Measurements from ENCODE around the gene GDE1. TPM values are rescaled to one million over a fixed set of nuclear protein-coding genes. Genes with fewer than 3 reads are reported as not detected.

Gene GDE1
- total RNA-seq, 2 donors from 2014 or later = 49.9 to 56.5 TPM

- no peak for DNase-seq
- H3K27ac Mint-ChIP-seq = peak overlapping the region; percentile 99
- H3K4me1 Mint-ChIP-seq = peaks cover 33% of the 10 kb centered on the region
- Histone ChIP-seq H3K4me3 (ENCODE audit: low read length) (peak overlapping the region; percentile 87), H3K27ac (ENCODE audit: low read depth, low read length) (no peak overlapping the region), H3K4me1 (ENCODE audit: control insufficient read depth, insufficient read depth, low read length) (no peaks in the 10 kb centered on the region), H3K27me3 (ENCODE audit: control insufficient read depth, insufficient read depth, low read length, poor library complexity, severe bottlenecking) (no peaks in the 10 kb centered on the region), H3K9me3 (ENCODE audit: control insufficient read depth, low read length) (no peaks in the 10 kb centered on the region), H3K36me3 (ENCODE audit: control insufficient read depth, insufficient read depth, low read length) (peaks cover 21% of the 10 kb centered on the region), H3K9ac (ENCODE audit: extremely low read depth, low read length, poor library complexity, severe bottlenecking) (peak overlapping the region; percentile 76)
- WGBS, 2 experiments (ENCODE audit: insufficient coverage in 1 of 2, insufficient read length in 1 of 2) = 10 to 17% methylated on average over 15 to 19 of the region's 19 CpGs
- peak overlapping the region; percentile 99 for H3K4me3 Mint-ChIP-seq
- peaks cover 6% of the 10 kb centered on the region for H3K36me3 Mint-ChIP-seq (ENCODE audit: low read depth)
- H3K9me3 Mint-ChIP-seq = no peaks in the 10 kb centered on the region
- TF ChIP-seq CTCF (conservative IDR thresholded peaks at IDR 0.05) = no peak
- H3K27me3 Mint-ChIP-seq (ENCODE audit: insufficient read depth) = no peaks in the 10 kb centered on the region
These were observed 2.9 kb upstream of the GDE1 start for GRCh38 chr16:19524616-19525384.

GRCh38 chr16:19524356-19524615 is 2.4 kb upstream of the GDE1 start:
- Mint-ChIP-seq H3K4me3 (peak overlapping the region; percentile 99), H3K9me3 (no peaks in the 10 kb centered on the region), H3K4me1 (peaks cover 33% of the 10 kb centered on the region), H3K27ac (peak overlapping the region; percentile 99), H3K27me3 (ENCODE audit: insufficient read depth) (no peaks in the 10 kb centered on the region), H3K36me3 (ENCODE audit: low read depth) (peaks cover 2% of the 10 kb centered on the region)
- TF ChIP-seq CTCF (conservative IDR thresholded peaks at IDR 0.05) = no peak
- 0% methylated on average over 11 of the region's 11 CpGs for WGBS, 2 experiments (ENCODE audit: insufficient coverage in 1 of 2, insufficient read length in 1 of 2)
- Histone ChIP-seq H3K9ac (ENCODE audit: extremely low read depth, low read length, poor library complexity, severe bottlenecking) (peak overlapping the region; percentile 76), H3K27me3 (ENCODE audit: control insufficient read depth, insufficient read depth, low read length, poor library complexity, severe bottlenecking) (no peaks in the 10 kb centered on the region), H3K36me3 (ENCODE audit: control insufficient read depth, insufficient read depth, low read length) (peaks cover 16% of the 10 kb centered on the region), H3K27ac (ENCODE audit: low read depth, low read length) (no peak overlapping the region), H3K4me1 (ENCODE audit: control insufficient read depth, insufficient read depth, low read length) (no peaks in the 10 kb centered on the region), H3K4me3 (ENCODE audit: low read length) (peak overlapping the region; percentile 87), H3K9me3 (ENCODE audit: control insufficient read depth, low read length) (no peaks in the 10 kb centered on the region)
- DNase-seq = no peak

GRCh38 chr16:19523559-19524355 is 1.9 kb upstream of the GDE1 start, which contains the start of gene CCP110:
Gene CCP110, plus strand, starts transcription at chr16:19523942. Its CDS starts 3,940 bp downstream, at chr16:19527882.
- Histone ChIP-seq H3K4me1 (ENCODE audit: control insufficient read depth, insufficient read depth, low read length) (no peaks in the 10 kb centered on the region), H3K9me3 (ENCODE audit: control insufficient read depth, low read length) (no peaks in the 10 kb centered on the region), H3K4me3 (ENCODE audit: low read length) (peak within 1 kb of the TSS; percentile 93), H3K9ac (ENCODE audit: extremely low read depth, low read length, poor library complexity, severe bottlenecking) (peak within 1 kb of the TSS; percentile 76), H3K27ac (ENCODE audit: low read depth, low read length) (peak within 1 kb of the TSS; percentile 34), H3K36me3 (ENCODE audit: control insufficient read depth, insufficient read depth, low read length) (peaks cover 11% of the 10 kb centered on the region), H3K27me3 (ENCODE audit: control insufficient read depth, insufficient read depth, low read length, poor library complexity, severe bottlenecking) (no peaks in the 10 kb centered on the region)
- TF ChIP-seq CTCF (conservative IDR thresholded peaks at IDR 0.05) = no peak
- Mint-ChIP-seq H3K36me3 (ENCODE audit: low read depth) (peaks cover 1% of the 10 kb centered on the region), H3K27ac (peak within 1 kb of the TSS; percentile 99), H3K4me1 (peaks cover 33% of the 10 kb centered on the region), H3K9me3 (no peaks in the 10 kb centered on the region), H3K4me3 (peak within 1 kb of the TSS; percentile 99), H3K27me3 (ENCODE audit: insufficient read depth) (no peaks in the 10 kb centered on the region)
- 0 to 1% methylated on average over 11 to 51 of the region's 51 CpGs for WGBS, 2 experiments (ENCODE audit: insufficient coverage in 1 of 2, insufficient read length in 1 of 2)
- peak; percentile 98 for DNase-seq
